SK-N-SH (cell line): ENCODE data around the gene AHNAK. TPM values are rescaled to one million over a fixed set of nuclear protein-coding genes. Genes with fewer than 3 reads are reported as not detected.

Source experiments
- CTCF ChIA-PET: fragments of 300-600, 350-600 bp; formaldehyde crosslinking; extraction: SDS; loops from one replicate; lab custom pipeline; 2021; lab: Yijun Ruan, JAX
- POLR2A ChIA-PET: fragments of 350-600 bp; sonication (Branson Sonifier 250); formaldehyde crosslinking; extraction: SDS; loops from one replicate; lab custom pipeline; 2020; ENCODE audit warnings: antibody characterized with exemption, inconsistent platforms; lab: Yijun Ruan, JAX
- DNase-seq: peaks from one replicate; pipeline ENCODE4 v3.0.0; 2012
- H2AFZ ChIP-seq: fragments of 200-600 bp; sonication (generic); 2 replicates; pipeline ENCODE4 v1.8.1; 2016; ENCODE audit warnings: antibody characterized with exemption, mild to moderate bottlenecking, low read depth
- H3F3A ChIP-seq: fragments of 200-600 bp; sonication (generic); replicated peaks from 2 replicates; pipeline ENCODE3; 2016; ENCODE audit warnings: antibody characterized with exemption, mild to moderate bottlenecking; ENCODE audit not compliant: insufficient read depth
- H3K27ac ChIP-seq, 2 experiments: fragments of 200-500 bp in 1 of 2; fragments of 200-600 bp in 1 of 2; sonication (Bioruptor generic) in 1 of 2; sonication (generic), shearing (Covaris generic) in 1 of 2; 2 replicates each; pipeline versions ENCODE4 v1.5.1 to v1.6.1; 2014 to 2016; ENCODE audit warnings: low read depth in 2 of 2, inconsistent platforms in 1 of 2, low read length in 1 of 2, mild to moderate bottlenecking in 1 of 2, mixed read lengths in 1 of 2
- H3K27me3 ChIP-seq: fragments of 200-600 bp; sonication (generic), shearing (Covaris generic); 2 replicates; pipeline ENCODE4 v1.6.1; 2016; ENCODE audit warnings: mixed run types; ENCODE audit not compliant: insufficient read depth
- H3K36me3 ChIP-seq, 2 experiments: fragments of 200-500 bp in 1 of 2; fragments of 200-600 bp in 1 of 2; sonication (Bioruptor generic) in 1 of 2; sonication (generic) in 1 of 2; replicated peaks in 1 of 2; 2 replicates each; pipeline versions ENCODE3 to v1.5.1; 2014 to 2016; ENCODE audit warnings: low read length in 1 of 2, mild to moderate bottlenecking in 1 of 2; ENCODE audit not compliant: insufficient read depth in 2 of 2, control insufficient read depth in 1 of 2
- H3K4me1 ChIP-seq, 2 experiments: fragments of 200-500 bp in 1 of 2; fragments of 200-600 bp in 1 of 2; sonication (Bioruptor generic) in 1 of 2; sonication (generic), shearing (Covaris generic) in 1 of 2; 2 replicates each; pipeline versions ENCODE4 v1.5.1 to v1.6.1; 2014 to 2016; ENCODE audit warnings: low read depth in 1 of 2, low read length in 1 of 2, mixed run types in 1 of 2; ENCODE audit not compliant: insufficient read depth in 2 of 2, control insufficient read depth in 1 of 2
- H3K4me2 ChIP-seq: fragments of 200-600 bp; sonication (generic), shearing (Covaris generic); 2 replicates; pipeline ENCODE4 v1.6.1; 2017; ENCODE audit warnings: mixed run types
- H3K4me3 ChIP-seq, 2 experiments: fragments of 200-500 bp in 1 of 2; fragments of 200-600 bp in 1 of 2; sonication (Bioruptor generic) in 1 of 2; sonication (generic), shearing (Covaris generic) in 1 of 2; 2 replicates each; pipeline versions ENCODE4 v1.5.1 to v1.8.1; 2014 to 2016; ENCODE audit warnings: low read depth in 2 of 2, inconsistent platforms in 1 of 2, low read length in 1 of 2, mild to moderate bottlenecking in 1 of 2, mixed read lengths in 1 of 2, moderate library complexity in 1 of 2
- H3K79me2 ChIP-seq: fragments of 200-600 bp; sonication (generic); 2 replicates; pipeline ENCODE4 v1.8.1; 2017; ENCODE audit warnings: mild to moderate bottlenecking; ENCODE audit not compliant: insufficient read depth
- H3K9ac ChIP-seq: fragments of 200-600 bp; sonication (generic); 2 replicates; pipeline ENCODE4 v1.6.1; 2017; ENCODE audit warnings: mixed run types
- H3K9me2 ChIP-seq: fragments of 200-600 bp; sonication (generic); 2 replicates; pipeline ENCODE4 v1.6.1; 2017; ENCODE audit warnings: mixed run types
- H3K9me3 ChIP-seq: fragments of 200-600 bp; sonication (generic); 2 replicates; pipeline ENCODE4 v1.6.1; 2017; ENCODE audit warnings: mixed run types, mild to moderate bottlenecking, moderate library complexity
- H4K20me1 ChIP-seq: fragments of 200-600 bp; sonication (generic); 2 replicates; pipeline ENCODE4 v1.6.1; 2017; ENCODE audit warnings: mild to moderate bottlenecking, mixed run types; ENCODE audit not compliant: insufficient read depth
- CHD2 ChIP-seq: fragments of 150-350 bp; IDR thresholded peaks from 2 replicates; pipeline ENCODE4 v1.6.1; 2018; ENCODE audit warnings: low read length; ENCODE audit not compliant: partially characterized antibody
- CTCF ChIP-seq: fragments of 200-600 bp; sonication (generic); IDR thresholded peaks from 2 replicates; pipeline ENCODE4 v1.6.1; 2017; ENCODE audit warnings: antibody characterized with exemption, mild to moderate bottlenecking, moderate library complexity
- EP300 ChIP-seq, 2 experiments: IDR thresholded peaks; 2 replicates each; pipeline versions ENCODE4 v1.4.0 to v1.6.1; 2012; ENCODE audit warnings: borderline replicate concordance in 1 of 2, low read depth in 1 of 2, low read length in 1 of 2
- FOXJ3 ChIP-seq: sonication (generic); formaldehyde crosslinking; IDR thresholded peaks from 2 replicates; pipeline ENCODE4 v1.5.1; 2020; ENCODE audit warnings: mild to moderate bottlenecking, missing genetic modification reagents
- FOXM1 ChIP-seq: IDR thresholded peaks from 2 replicates; pipeline ENCODE4 v1.4.0; 2012; ENCODE audit warnings: low read depth, mild to moderate bottlenecking
- GABPA ChIP-seq: IDR thresholded peaks from 2 replicates; pipeline ENCODE4 v1.4.0; 2012; ENCODE audit warnings: low read depth, mild to moderate bottlenecking
- JUND ChIP-seq: IDR thresholded peaks from 2 replicates; pipeline ENCODE4 v1.4.0; 2012
- MAX ChIP-seq: IDR thresholded peaks from 2 replicates; pipeline ENCODE4 v1.4.0; 2012; ENCODE audit warnings: low read depth
- MEF2A ChIP-seq: IDR thresholded peaks from 2 replicates; pipeline ENCODE4 v1.4.0; 2012; ENCODE audit warnings: low read depth, borderline replicate concordance
- NFIC ChIP-seq: IDR thresholded peaks from 2 replicates; pipeline ENCODE4 v1.4.0; 2012; ENCODE audit warnings: borderline replicate concordance
- NRF1 ChIP-seq: IDR thresholded peaks from 2 replicates; pipeline ENCODE4 v1.6.1; 2012; ENCODE audit warnings: low read depth, mild to moderate bottlenecking, low read length
- POLR2AphosphoS5 ChIP-seq: IDR thresholded peaks from 2 replicates; pipeline ENCODE4 v1.6.1; 2012; ENCODE audit warnings: low read depth, low read length
- RCOR1 ChIP-seq: fragments of 150-350 bp; IDR thresholded peaks from 2 replicates; pipeline ENCODE4 v1.6.1; 2017; ENCODE audit warnings: antibody characterized with exemption, low read length
- RFX5 ChIP-seq: IDR thresholded peaks from 2 replicates; pipeline ENCODE4 v1.6.1; 2012; ENCODE audit warnings: mild to moderate bottlenecking, improper control_type of control experiment, low read length
- SIN3A ChIP-seq: IDR thresholded peaks from 2 replicates; pipeline ENCODE4 v1.6.1; 2012; ENCODE audit warnings: low read depth, mild to moderate bottlenecking, low read length, moderate library complexity, borderline replicate concordance
- TCF12 ChIP-seq: IDR thresholded peaks from 2 replicates; pipeline ENCODE4 v1.4.0; 2012
- TEAD4 ChIP-seq: IDR thresholded peaks from 2 replicates; pipeline ENCODE4 v1.4.0; 2012; ENCODE audit warnings: mild to moderate bottlenecking, borderline replicate concordance; ENCODE audit not compliant: insufficient read depth
- YY1 ChIP-seq: IDR thresholded peaks from 2 replicates; pipeline ENCODE4 v1.4.0; 2012; ENCODE audit warnings: low read depth, mild to moderate bottlenecking
- WGBS: methylation state at CpG from one replicate; pipeline ENCODE4 v1.1.6; 2017; ENCODE audit warnings: low lambda C conversion rate; 5-methylcytosine and 5-hydroxymethylcytosine counted together
- polyA plus RNA-seq, 3 experiments: library from polyadenylated mRNA; depleted of rRNA; stranded (reverse); fragments of >200 nt; gene quantifications; 2 replicates each; pipeline ENCODE4 v1.2.3, GENCODE V29; 2012
- TF ChIP-seq, protein P1 (sequence below): IDR thresholded peaks from 2 replicates; pipeline ENCODE4 v1.4.0; 2012; ENCODE audit warnings: low read depth, borderline replicate concordance
- TF ChIP-seq, protein P2 (sequence below): IDR thresholded peaks from 2 replicates; pipeline ENCODE4; 2012
- TF ChIP-seq, protein P3 (sequence below): IDR thresholded peaks from 2 replicates; pipeline ENCODE4 v1.4.0; 2012; ENCODE audit warnings: low read depth, borderline replicate concordance

The AHNAK gene
- polyA plus RNA-seq, 1 of the 3 experiments (the other 2 are of a cell fraction) = 57.8 TPM

- Histone ChIP-seq H4K20me1 (no peaks in the 10 kb centered on the region), H3F3A (no peaks in the 10 kb centered on the region), H3K4me3 (no peak overlapping the region), H3K9me2 (no peaks in the 10 kb centered on the region), H3K4me2 (no peak overlapping the region), H3K9me3 (no peaks in the 10 kb centered on the region), H3K79me2 (no peaks in the 10 kb centered on the region), H3K27ac (no peak overlapping the region), H3K9ac (no peak overlapping the region), H3K36me3 (no peaks in the 10 kb centered on the region), H3K27me3 (no peaks in the 10 kb centered on the region), H2AFZ (no peak overlapping the region), H3K4me1 (no peaks in the 10 kb centered on the region; a peak in 1 of 4 replicates)
- WGBS = 87% methylated on average over 11 of the region's 11 CpGs
- no peak for TF ChIP-seq CHD2
- TF ChIP-seq, protein P1, sequence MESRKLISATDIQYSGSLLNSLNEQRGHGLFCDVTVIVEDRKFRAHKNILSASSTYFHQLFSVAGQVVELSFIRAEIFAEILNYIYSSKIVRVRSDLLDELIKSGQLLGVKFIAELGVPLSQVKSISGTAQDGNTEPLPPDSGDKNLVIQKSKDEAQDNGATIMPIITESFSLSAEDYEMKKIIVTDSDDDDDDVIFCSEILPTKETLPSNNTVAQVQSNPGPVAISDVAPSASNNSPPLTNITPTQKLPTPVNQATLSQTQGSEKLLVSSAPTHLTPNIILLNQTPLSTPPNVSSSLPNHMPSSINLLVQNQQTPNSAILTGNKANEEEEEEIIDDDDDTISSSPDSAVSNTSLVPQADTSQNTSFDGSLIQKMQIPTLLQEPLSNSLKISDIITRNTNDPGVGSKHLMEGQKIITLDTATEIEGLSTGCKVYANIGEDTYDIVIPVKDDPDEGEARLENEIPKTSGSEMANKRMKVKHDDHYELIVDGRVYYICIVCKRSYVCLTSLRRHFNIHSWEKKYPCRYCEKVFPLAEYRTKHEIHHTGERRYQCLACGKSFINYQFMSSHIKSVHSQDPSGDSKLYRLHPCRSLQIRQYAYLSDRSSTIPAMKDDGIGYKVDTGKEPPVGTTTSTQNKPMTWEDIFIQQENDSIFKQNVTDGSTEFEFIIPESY = no peak
- TF ChIP-seq EP300 (IDR thresholded peaks at IDR 0.05; ENCODE audit: borderline replicate concordance in 1 of 2, low read depth in 1 of 2, low read length in 1 of 2) = no peak
- TF ChIP-seq, protein P2, sequence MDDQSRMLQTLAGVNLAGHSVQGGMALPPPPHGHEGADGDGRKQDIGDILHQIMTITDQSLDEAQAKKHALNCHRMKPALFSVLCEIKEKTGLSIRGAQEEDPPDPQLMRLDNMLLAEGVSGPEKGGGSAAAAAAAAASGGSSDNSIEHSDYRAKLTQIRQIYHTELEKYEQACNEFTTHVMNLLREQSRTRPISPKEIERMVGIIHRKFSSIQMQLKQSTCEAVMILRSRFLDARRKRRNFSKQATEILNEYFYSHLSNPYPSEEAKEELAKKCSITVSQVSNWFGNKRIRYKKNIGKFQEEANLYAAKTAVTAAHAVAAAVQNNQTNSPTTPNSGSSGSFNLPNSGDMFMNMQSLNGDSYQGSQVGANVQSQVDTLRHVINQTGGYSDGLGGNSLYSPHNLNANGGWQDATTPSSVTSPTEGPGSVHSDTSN = no peak
- TF ChIP-seq JUND = no peak
- TF ChIP-seq SIN3A = no peak
- TF ChIP-seq TEAD4 = no peak
- no peak for TF ChIP-seq FOXJ3
- no peak for TF ChIP-seq NRF1
- TF ChIP-seq RFX5 = no peak
- TF ChIP-seq NFIC = no peak
- ChIA-PET CTCF (interaction anchor here (1.5 to 1.6 kb wide), 2 partner anchors 58 to 90 kb away, joined by 3 to 9 read pairs; no protein-coding TSS in a partner anchor), POLR2A (interaction anchor here (1.1 kb wide), 1 partner anchor 13 kb away, joined by 3 read pairs; no protein-coding TSS in a partner anchor)
- no peak for DNase-seq
Measured at GRCh38 chr11:62452839-62453468, 93.7 kb downstream of the AHNAK start.

GRCh38 chr11:62452261-62452660 lies 94.3 kb downstream of the AHNAK start:
- Histone ChIP-seq H3K27me3 (no peaks in the 10 kb centered on the region), H3K4me3 (no peak overlapping the region), H3F3A (no peaks in the 10 kb centered on the region), H2AFZ (no peak overlapping the region), H3K9me3 (no peaks in the 10 kb centered on the region), H3K36me3 (no peaks in the 10 kb centered on the region), H3K9me2 (no peaks in the 10 kb centered on the region), H3K9ac (no peak overlapping the region), H4K20me1 (no peaks in the 10 kb centered on the region), H3K4me1 (no peaks in the 10 kb centered on the region; a peak in 1 of 4 replicates), H3K79me2 (no peaks in the 10 kb centered on the region), H3K4me2 (no peak overlapping the region), H3K27ac (no peak overlapping the region)
- CTCF ChIA-PET = interaction anchor here (1.5 to 3.3 kb wide), 2 partner anchors 58 to 91 kb away, joined by 3 to 15 read pairs; no protein-coding TSS in a partner anchor
- no peak for DNase-seq
- WGBS = 90% methylated on average over 6 of the region's 6 CpGs
- POLR2A ChIA-PET = interaction anchor here (1.1 kb wide), 1 partner anchor 14 kb away, joined by 3 read pairs; no protein-coding TSS in a partner anchor
- TF ChIP-seq GABPA (no peak), TCF12 (no peak), MAX (no peak), YY1 (no peak), FOXM1 (no peak), EP300 (IDR thresholded peaks at IDR 0.05; ENCODE audit: borderline replicate concordance in 1 of 2, low read depth in 1 of 2, low read length in 1 of 2) (no peak), MEF2A (no peak), POLR2AphosphoS5 (no peak), CTCF (no peak), FOXJ3 (no peak), TEAD4 (no peak), RFX5 (no peak), RCOR1 (no peak)
- TF ChIP-seq, protein P2 = no peak
- TF ChIP-seq, protein P3, sequence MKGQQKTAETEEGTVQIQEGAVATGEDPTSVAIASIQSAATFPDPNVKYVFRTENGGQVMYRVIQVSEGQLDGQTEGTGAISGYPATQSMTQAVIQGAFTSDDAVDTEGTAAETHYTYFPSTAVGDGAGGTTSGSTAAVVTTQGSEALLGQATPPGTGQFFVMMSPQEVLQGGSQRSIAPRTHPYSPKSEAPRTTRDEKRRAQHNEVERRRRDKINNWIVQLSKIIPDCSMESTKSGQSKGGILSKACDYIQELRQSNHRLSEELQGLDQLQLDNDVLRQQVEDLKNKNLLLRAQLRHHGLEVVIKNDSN = no peak
